Panc1 (cell line): ENCODE data around the gene CTNND2. TPM values are rescaled to one million over a fixed set of nuclear protein-coding genes. Genes with fewer than 3 reads are reported as not detected.

Experiments
- ATAC-seq: fragments of 200-7000 bp; cut with Tn5 transposase; 2 replicates; pipeline ENCODE4 v1.9.1; 2020; ENCODE audit warnings: mild to moderate bottlenecking, moderate library complexity
- BruUV-seq: library from RNA; stranded (reverse); fragments of 400-500 nt; replicated peaks from 2 replicates; lab custom pipeline; 2021; lab: Mats Ljungman, UMichigan
- CTCF ChIA-PET: fragments of 300-600 bp; sonication (Branson Sonifier 250); formaldehyde crosslinking; loops from one replicate; lab custom pipeline; 2022; ENCODE audit warnings: antibody characterized with exemption; lab: Charles Lee
- POLR2A ChIA-PET: fragments of 300-600 bp; sonication (Branson Sonifier 250); formaldehyde crosslinking; loops from one replicate; lab custom pipeline; 2022; ENCODE audit warnings: antibody characterized with exemption; lab: Charles Lee
- DNase-seq: peaks from one replicate; pipeline ENCODE4 v3.0.0-alpha.2; 2010; ENCODE audit warnings: low read depth, low spot score
- H3K27ac ChIP-seq: 2 replicates; pipeline ENCODE4 v1.5.1; 2011; ENCODE audit warnings: mild to moderate bottlenecking, low read length, inconsistent platforms
- H3K27me3 ChIP-seq: fragments of 200-500 bp; sonication (Bioruptor generic); 2 replicates; pipeline ENCODE4 v1.6.0; 2014; ENCODE audit warnings: low read length, inconsistent platforms; ENCODE audit not compliant: control insufficient read depth, insufficient read depth
- H3K36me3 ChIP-seq: fragments of 200-500 bp; sonication (Bioruptor generic); 2 replicates; pipeline ENCODE4 v1.5.1; 2014; ENCODE audit warnings: inconsistent platforms, mild to moderate bottlenecking, low read length, moderate library complexity; ENCODE audit not compliant: control insufficient read depth, insufficient read depth
- H3K4me1 ChIP-seq: 2 replicates; pipeline ENCODE4 v1.5.1; 2011; ENCODE audit warnings: inconsistent platforms, mild to moderate bottlenecking, low read length, moderate library complexity; ENCODE audit not compliant: control insufficient read depth, insufficient read depth
- H3K4me3 ChIP-seq, 2 experiments: 2 replicates each; pipeline ENCODE4 v1.5.1; 2011 to 2012; ENCODE audit warnings: low read depth in 2 of 2, low read length in 2 of 2, mild to moderate bottlenecking in 2 of 2, inconsistent platforms in 1 of 2, moderate library complexity in 1 of 2
- H3K9me3 ChIP-seq: fragments of 200-500 bp; sonication (Bioruptor generic); 2 replicates; pipeline ENCODE4 v1.5.1; 2014; ENCODE audit warnings: low read depth, mild to moderate bottlenecking, inconsistent platforms, low read length, moderate library complexity; ENCODE audit not compliant: control insufficient read depth, insufficient read depth
- CTCF ChIP-seq: fragments of 450-650 bp; IDR thresholded peaks from 2 replicates; pipeline ENCODE4 v1.5.1; 2017; ENCODE audit warnings: mild to moderate bottlenecking
- POLR2AphosphoS5 ChIP-seq: IDR thresholded peaks from 2 replicates; pipeline ENCODE4 v1.6.1; 2012; ENCODE audit warnings: mild to moderate bottlenecking, low read depth, low read length, moderate library complexity
- REST ChIP-seq, 2 experiments: IDR thresholded peaks; 2 replicates each; pipeline ENCODE4 v1.6.1; 2011 to 2012; ENCODE audit warnings: low read depth in 2 of 2, control low read depth in 1 of 2, low read length in 1 of 2, mild to moderate bottlenecking in 1 of 2, moderate library complexity in 1 of 2; ENCODE audit not compliant: insufficient read depth in 1 of 2
- SIN3A ChIP-seq: IDR thresholded peaks from 2 replicates; pipeline ENCODE4 v1.6.1; 2012; ENCODE audit warnings: low read depth, mild to moderate bottlenecking, low read length, moderate library complexity, borderline replicate concordance; ENCODE audit not compliant: insufficient read depth
- TCF7L2 ChIP-seq: IDR thresholded peaks from 2 replicates; pipeline ENCODE4 v1.6.1; 2011; ENCODE audit warnings: mild to moderate bottlenecking, low read depth, low read length, inconsistent platforms
- in situ Hi-C: cut with HindIII; loops from 2 replicates; pipeline ENCODE4 v1.10.0; 2016; ENCODE audit warnings: low sequenced_read_pairs, low pct_unique_long_range_greater_than_20kb
- intact Hi-C: fragments of 100-400 bp; cut with micrococcal nuclease; formaldehyde crosslinking; loops from one replicate; pipeline ENCODE4 v1.10.0; 2022; ENCODE audit not compliant: unreplicated experiment
- total RNA-seq: library from RNA; stranded (reverse); gene quantifications from one replicate; pipeline ENCODE4 v1.2.1, GENCODE V29; 2021; ENCODE audit not compliant: unreplicated experiment

CTNND2 gene
- total RNA-seq, 1 experiment from 2014 or later: 1.0 TPM

GRCh38 chr5:11252523-11252922 lies 651.7 kb downstream of the CTNND2 start:
- no TSS peak for BruUV-seq
- POLR2A ChIA-PET: no interaction called here
- Histone ChIP-seq H3K36me3 (no peaks in the 10 kb centered on the region), H3K9me3 (no peaks in the 10 kb centered on the region), H3K27me3 (peaks cover 4% of the 10 kb centered on the region; the same call in 1 of the 2 replicates), H3K4me3 (no peak overlapping the region), H3K4me1 (no peaks in the 10 kb centered on the region), H3K27ac (no peak overlapping the region)
- in situ Hi-C loops (no loop called here), intact Hi-C loops (no loop called here)
- no peak for DNase-seq
- TF ChIP-seq SIN3A: no peak
- no peak for TF ChIP-seq TCF7L2
- no peak for TF ChIP-seq REST (IDR thresholded peaks at IDR 0.05; ENCODE audit: insufficient read depth in 1 of 2, low read depth in 2 of 2, low read length in 1 of 2)
- no peak for TF ChIP-seq CTCF
- no peak for TF ChIP-seq POLR2AphosphoS5
- CTCF ChIA-PET: no interaction called here
- no peak for ATAC-seq

GRCh38 chr5:11252075-11252474 lies 652.2 kb downstream of the CTNND2 start:
- no peaks in the 10 kb centered on the region for H3K36me3 ChIP-seq
- H3K4me1 ChIP-seq: no peaks in the 10 kb centered on the region
- DNase-seq: no peak
- in situ Hi-C loops: no loop called here
- ChIA-PET CTCF (no interaction called here), POLR2A (no interaction called here)
- TF ChIP-seq POLR2AphosphoS5 (no peak), TCF7L2 (no peak), REST (IDR thresholded peaks at IDR 0.05; ENCODE audit: insufficient read depth in 1 of 2, low read depth in 2 of 2, low read length in 1 of 2) (no peak), CTCF (no peak), SIN3A (no peak)
- no peak overlapping the region for H3K27ac ChIP-seq
- no peak overlapping the region for H3K4me3 ChIP-seq
- no peaks in the 10 kb centered on the region for H3K9me3 ChIP-seq
- peaks cover 4% of the 10 kb centered on the region; the same call in 1 of the 2 replicates for H3K27me3 ChIP-seq
- intact Hi-C loops: no loop called here
- no TSS peak for BruUV-seq
- ATAC-seq: no peak
